HepG2 (cell line): ENCODE data around the gene MTMR1. TPM values are rescaled to one million over a fixed set of nuclear protein-coding genes. Genes with fewer than 3 reads are reported as not detected.

Experiments
- ATAC-seq: fragments of 200-7000 bp; cut with Tn5 transposase; 3 replicates; pipeline ENCODE4 v1.9.1; 2020; ENCODE audit warnings: mild to moderate bottlenecking, moderate library complexity
- BruUV-seq: library from RNA; stranded (reverse); fragments of 400-500 nt; replicated peaks from 2 replicates; lab custom pipeline; 2021; lab: Mats Ljungman, UMichigan
- CTCF ChIA-PET: fragments of 300-600 bp; formaldehyde crosslinking; extraction: SDS; loops from one replicate; lab custom pipeline; 2021; ENCODE audit warnings: low total read pairs, inconsistent platforms, low intra/inter-chr PET ratio; lab: Yijun Ruan, JAX
- POLR2A ChIA-PET: fragments of 350-600 bp; sonication (Branson Sonifier 250); formaldehyde crosslinking; loops from one replicate; lab custom pipeline; 2020; ENCODE audit warnings: antibody characterized with exemption, inconsistent platforms; lab: Yijun Ruan, JAX
- DNase-seq: peaks from one replicate; pipeline ENCODE4 v3.0.0-alpha.2; 2015; ENCODE audit warnings: low spot score
- FAIRE-seq: peaks from 3 replicates; lab custom pipeline; 2011; peaks lifted over from hg19 to GRCh38; lab: Jason Lieb, UNC
- H2AFZ ChIP-seq: one replicate; pipeline ENCODE4 v1.6.1; 2011; ENCODE audit warnings: low read length, inconsistent platforms
- H3K27ac ChIP-seq: fragments of 300-600 bp; 3 replicates; pipeline ENCODE4 v1.8.0; 2011; ENCODE audit warnings: mixed run types, mild to moderate bottlenecking, mixed read lengths, low read length, inconsistent platforms; ENCODE audit not compliant: insufficient read depth; ENCODE audit errors: extremely low read length
- H3K27me3 ChIP-seq, 2 experiments: fragments of 200-600 bp in 1 of 2; 2 replicates in 1 of 2; 3 replicates in 1 of 2; pipeline versions ENCODE4 v1.6.0 to v1.8.0; 2011; ENCODE audit warnings: low read length in 2 of 2, mild to moderate bottlenecking in 2 of 2, moderate library complexity in 2 of 2, inconsistent platforms in 1 of 2; ENCODE audit not compliant: insufficient read depth in 2 of 2, control insufficient read depth in 1 of 2
- H3K36me3 ChIP-seq, 2 experiments: fragments of 200-600 bp in 1 of 2; replicated peaks in 1 of 2; 2 replicates in 1 of 2; 3 replicates in 1 of 2; pipeline versions ENCODE4 v1.5.1 to v1.8.0; 2011; ENCODE audit warnings: low read length in 2 of 2, inconsistent platforms in 1 of 2; ENCODE audit not compliant: insufficient read depth in 2 of 2, control insufficient read depth in 1 of 2
- H3K4me1 ChIP-seq: 2 replicates; pipeline ENCODE4 v1.5.1; 2012; ENCODE audit warnings: low read length, inconsistent platforms; ENCODE audit not compliant: insufficient read depth
- H3K4me2 ChIP-seq: 2 replicates; pipeline ENCODE4 v1.6.0; 2011; ENCODE audit warnings: low read depth, low read length, inconsistent platforms
- H3K4me3 ChIP-seq, 3 experiments: fragments of 200-600 bp in 1 of 3; sonication (generic), shearing (Covaris generic) in 1 of 3; replicated peaks in 1 of 3; 2 replicates each; pipeline ENCODE4 v1.5.1; 2011 to 2016; ENCODE audit warnings: low read length in 3 of 3, inconsistent platforms in 2 of 3, low read depth in 2 of 3, mild to moderate bottlenecking in 2 of 3, control low read depth in 1 of 3, mixed read lengths in 1 of 3; ENCODE audit not compliant: insufficient read depth in 1 of 3
- H3K79me2 ChIP-seq: one replicate; pipeline ENCODE4 v1.6.1; 2011; ENCODE audit warnings: low read length, inconsistent platforms; ENCODE audit not compliant: insufficient read depth
- H3K9ac ChIP-seq: 2 replicates; pipeline ENCODE4 v1.6.0; 2011; ENCODE audit warnings: mild to moderate bottlenecking, low read depth, low read length, inconsistent platforms; ENCODE audit not compliant: insufficient read depth
- H3K9me3 ChIP-seq: 2 replicates; pipeline ENCODE4 v1.5.1; 2012; ENCODE audit warnings: mild to moderate bottlenecking, low read length
- H4K20me1 ChIP-seq: 2 replicates; pipeline ENCODE4 v1.6.0; 2011; ENCODE audit warnings: inconsistent platforms, mild to moderate bottlenecking, low read length, moderate library complexity; ENCODE audit not compliant: insufficient read depth
- CBX5 ChIP-seq: sonication (generic); formaldehyde crosslinking; IDR thresholded peaks from 2 replicates; pipeline ENCODE4 v1.4.0; 2020; ENCODE audit warnings: missing genetic modification reagents, borderline replicate concordance
- HNRNPK ChIP-seq: fragments of 200-400 bp; formaldehyde crosslinking; IDR thresholded peaks from 2 replicates; pipeline ENCODE4 v1.6.1; 2018; ENCODE audit warnings: low read length, low read depth, moderate library complexity, mild to moderate bottlenecking; ENCODE audit not compliant: poor library complexity, severe bottlenecking
- HNRNPLL ChIP-seq: fragments of 200-400 bp; formaldehyde crosslinking; IDR thresholded peaks from 2 replicates; pipeline ENCODE4 v1.6.1; 2017; ENCODE audit warnings: mild to moderate bottlenecking, low read depth, low read length; ENCODE audit not compliant: poor library complexity, severe bottlenecking
- IKZF1 ChIP-seq: fragments of 450-650 bp; IDR thresholded peaks from 2 replicates; pipeline ENCODE4 v1.7.1; 2016
- MAF1 ChIP-seq: sonication (generic); formaldehyde crosslinking; IDR thresholded peaks from 2 replicates; pipeline ENCODE4 v1.5.0; 2020; ENCODE audit warnings: missing genetic modification reagents, borderline replicate concordance
- NPAS2 ChIP-seq: sonication (generic); formaldehyde crosslinking; IDR thresholded peaks from 2 replicates; pipeline ENCODE4 v1.8.0; 2022; ENCODE audit warnings: mild to moderate bottlenecking, missing genetic modification reagents, borderline replicate concordance
- YY1 ChIP-seq: IDR thresholded peaks from 2 replicates; pipeline ENCODE4 v1.6.1; 2011; ENCODE audit warnings: low read length, low read depth, moderate library complexity, mild to moderate bottlenecking; ENCODE audit not compliant: insufficient read depth, insufficient replicate concordance
- ZNF562 ChIP-seq: sonication (generic); formaldehyde crosslinking; IDR thresholded peaks from 2 replicates; pipeline ENCODE4 v1.8.0; 2022; ENCODE audit warnings: missing genetic modification reagents, borderline replicate concordance
- ZNF564 ChIP-seq: sonication (generic); formaldehyde crosslinking; IDR thresholded peaks from 2 replicates; pipeline ENCODE4 v1.8.1; 2023; ENCODE audit warnings: mild to moderate bottlenecking, missing genetic modification reagents
- ZNF572 ChIP-seq: sonication (generic); formaldehyde crosslinking; IDR thresholded peaks from 2 replicates; pipeline ENCODE4 v1.5.1; 2020; ENCODE audit warnings: mild to moderate bottlenecking, missing genetic modification reagents
- ZSCAN20 ChIP-seq: sonication (generic); formaldehyde crosslinking; IDR thresholded peaks from 2 replicates; pipeline ENCODE4 v1.4.0; 2020; ENCODE audit warnings: missing genetic modification reagents, mild to moderate bottlenecking, borderline replicate concordance
- WGBS: methylation state at CpG from one replicate; pipeline ENCODE4 v1.1.6; 2017; ENCODE audit warnings: low lambda C conversion rate; 5-methylcytosine and 5-hydroxymethylcytosine counted together
- in situ Hi-C: cut with HindIII; loops from 2 replicates; pipeline ENCODE4 v1.10.0; 2017; ENCODE audit warnings: low pct_unique_long_range_greater_than_20kb; ENCODE audit not compliant: extremely low pct_ligation_motif_present
- intact Hi-C: fragments of 100-400 bp; cut with micrococcal nuclease; formaldehyde crosslinking; loops from one replicate; pipeline ENCODE4 v1.10.0; 2022; ENCODE audit not compliant: unreplicated experiment
- polyA plus RNA-seq, 8 experiments: library from polyadenylated mRNA; depleted of rRNA in 3 of 8; stranded (reverse) in 7 of 8; unstranded in 1 of 8; fragments of >200 nt; fragmentation: Illumina TruSeq in 4 of 8; extraction: Trizol in 4 of 8; gene quantifications; 2 replicates each; pipeline versions ENCODE4 v1.2.1 to v1.2.3, GENCODE V29; 2011 to 2016; ENCODE audit warnings: low read depth in 4 of 8, missing spikeins in 1 of 8, mixed read lengths in 1 of 8; ENCODE audit not compliant: insufficient read depth in 1 of 8
- total RNA-seq, 5 experiments: library from RNA; depleted of rRNA; stranded (reverse); fragments of >200 nt; fragmentation: Illumina TruSeq; extraction: Trizol; gene quantifications; 2 replicates each; pipeline ENCODE4 v1.2.3, GENCODE V29; 2016; ENCODE audit warnings: low read depth in 1 of 5
- TF ChIP-seq, protein P1 (sequence below): sonication (generic); formaldehyde crosslinking; conservative IDR thresholded peaks from 2 replicates; pipeline ENCODE4 v1.5.0; 2020; ENCODE audit warnings: missing genetic modification reagents
- TF ChIP-seq, protein P2 (sequence below): fragments of 450-650 bp; IDR thresholded peaks from 2 replicates; pipeline ENCODE4 v1.6.1; 2017; ENCODE audit warnings: mild to moderate bottlenecking

The MTMR1 gene
- total and polyA plus RNA-seq, 2 of the 13 experiments (the other 11 are each of a cell fraction or from before 2014, with no cell fraction given), result 8.9 to 11.1 TPM

DNA sequence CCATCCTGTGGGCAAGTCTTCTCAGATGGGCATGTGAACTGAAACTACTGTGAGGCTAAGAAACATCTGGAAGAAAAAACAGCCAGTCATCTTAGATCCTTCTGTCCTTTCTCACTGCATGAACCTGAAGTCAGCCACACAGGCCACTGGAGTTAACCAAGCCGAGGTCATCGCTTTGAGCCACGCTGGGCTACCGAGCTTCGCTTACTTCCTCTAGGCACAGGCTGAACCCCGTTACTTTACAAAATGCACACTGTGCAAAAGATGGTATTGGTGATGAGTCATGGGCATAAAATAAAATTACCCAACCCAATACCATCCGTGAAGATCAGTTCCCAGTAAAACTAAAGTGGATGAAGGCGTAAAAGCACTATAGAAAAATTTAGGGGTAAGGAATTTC, 86.2 kb downstream of the MTMR1 start:
- Histone ChIP-seq H3K9me3 (no peaks in the 10 kb centered on the region), H4K20me1 (no peaks in the 10 kb centered on the region), H3K36me3 (no peaks in the 10 kb centered on the region), H3K9ac (no peak overlapping the region), H2AFZ (no peak overlapping the region), H3K4me3 (no peak overlapping the region), H3K79me2 (no peaks in the 10 kb centered on the region), H3K4me2 (no peak overlapping the region), H3K27me3 (no peaks in the 10 kb centered on the region), H3K27ac (no peak overlapping the region), H3K4me1 (no peaks in the 10 kb centered on the region)
- in situ Hi-C loops, result loop anchor here (10.0 kb wide), 1 partner anchor 225 kb away; no protein-coding TSS in a partner anchor
- FAIRE-seq (no peak), ATAC-seq (no peak), DNase-seq (no peak)
- intact Hi-C loops, result no loop called here
- CTCF ChIA-PET, result no interaction called here
- 84% methylated on average over 8 of the region's 8 CpGs for WGBS
- TF ChIP-seq YY1, result no peak
- TF ChIP-seq ZNF572, result no peak
- no peak for TF ChIP-seq CBX5 (CRISPR knock-in tag)
- TF ChIP-seq ZSCAN20 (CRISPR knock-in tag), result no peak
- TF ChIP-seq, protein P1, sequence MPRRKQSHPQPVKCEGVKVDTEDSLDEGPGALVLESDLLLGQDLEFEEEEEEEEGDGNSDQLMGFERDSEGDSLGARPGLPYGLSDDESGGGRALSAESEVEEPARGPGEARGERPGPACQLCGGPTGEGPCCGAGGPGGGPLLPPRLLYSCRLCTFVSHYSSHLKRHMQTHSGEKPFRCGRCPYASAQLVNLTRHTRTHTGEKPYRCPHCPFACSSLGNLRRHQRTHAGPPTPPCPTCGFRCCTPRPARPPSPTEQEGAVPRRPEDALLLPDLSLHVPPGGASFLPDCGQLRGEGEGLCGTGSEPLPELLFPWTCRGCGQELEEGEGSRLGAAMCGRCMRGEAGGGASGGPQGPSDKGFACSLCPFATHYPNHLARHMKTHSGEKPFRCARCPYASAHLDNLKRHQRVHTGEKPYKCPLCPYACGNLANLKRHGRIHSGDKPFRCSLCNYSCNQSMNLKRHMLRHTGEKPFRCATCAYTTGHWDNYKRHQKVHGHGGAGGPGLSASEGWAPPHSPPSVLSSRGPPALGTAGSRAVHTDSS (CRISPR knock-in tag), result no peak
- no peak for TF ChIP-seq HNRNPLL
- no peak for TF ChIP-seq ZNF564 (CRISPR knock-in tag)
- no peak for TF ChIP-seq IKZF1
- TF ChIP-seq ZNF562 (CRISPR knock-in tag), result no peak
- TF ChIP-seq NPAS2, result no peak
- no peak for TF ChIP-seq MAF1 (CRISPR knock-in tag)
- TF ChIP-seq HNRNPK, result no peak
- TF ChIP-seq, protein P2, sequence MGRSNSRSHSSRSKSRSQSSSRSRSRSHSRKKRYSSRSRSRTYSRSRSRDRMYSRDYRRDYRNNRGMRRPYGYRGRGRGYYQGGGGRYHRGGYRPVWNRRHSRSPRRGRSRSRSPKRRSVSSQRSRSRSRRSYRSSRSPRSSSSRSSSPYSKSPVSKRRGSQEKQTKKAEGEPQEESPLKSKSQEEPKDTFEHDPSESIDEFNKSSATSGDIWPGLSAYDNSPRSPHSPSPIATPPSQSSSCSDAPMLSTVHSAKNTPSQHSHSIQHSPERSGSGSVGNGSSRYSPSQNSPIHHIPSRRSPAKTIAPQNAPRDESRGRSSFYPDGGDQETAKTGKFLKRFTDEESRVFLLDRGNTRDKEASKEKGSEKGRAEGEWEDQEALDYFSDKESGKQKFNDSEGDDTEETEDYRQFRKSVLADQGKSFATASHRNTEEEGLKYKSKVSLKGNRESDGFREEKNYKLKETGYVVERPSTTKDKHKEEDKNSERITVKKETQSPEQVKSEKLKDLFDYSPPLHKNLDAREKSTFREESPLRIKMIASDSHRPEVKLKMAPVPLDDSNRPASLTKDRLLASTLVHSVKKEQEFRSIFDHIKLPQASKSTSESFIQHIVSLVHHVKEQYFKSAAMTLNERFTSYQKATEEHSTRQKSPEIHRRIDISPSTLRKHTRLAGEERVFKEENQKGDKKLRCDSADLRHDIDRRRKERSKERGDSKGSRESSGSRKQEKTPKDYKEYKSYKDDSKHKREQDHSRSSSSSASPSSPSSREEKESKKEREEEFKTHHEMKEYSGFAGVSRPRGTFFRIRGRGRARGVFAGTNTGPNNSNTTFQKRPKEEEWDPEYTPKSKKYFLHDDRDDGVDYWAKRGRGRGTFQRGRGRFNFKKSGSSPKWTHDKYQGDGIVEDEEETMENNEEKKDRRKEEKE, result no peak
- no TSS peak for BruUV-seq
- POLR2A ChIA-PET, result no interaction called here
